K562 treated with DMSO at 1 percent for 4 hours (cell line): Measurements from ENCODE around the gene CFAP91. TPM values are rescaled to one million over a fixed set of nuclear protein-coding genes. Genes with fewer than 3 reads are reported as not detected.

Experiments used
- total RNA-seq: library from RNA; unstranded; fragments of 300-600 nt; gene quantifications from 2 replicates; pipeline ENCODE4 v1.2.3, GENCODE V29; 2022; ENCODE audit not compliant: insufficient read depth

Gene CFAP91
- total RNA-seq, result not detected in 2 replicates

DNA sequence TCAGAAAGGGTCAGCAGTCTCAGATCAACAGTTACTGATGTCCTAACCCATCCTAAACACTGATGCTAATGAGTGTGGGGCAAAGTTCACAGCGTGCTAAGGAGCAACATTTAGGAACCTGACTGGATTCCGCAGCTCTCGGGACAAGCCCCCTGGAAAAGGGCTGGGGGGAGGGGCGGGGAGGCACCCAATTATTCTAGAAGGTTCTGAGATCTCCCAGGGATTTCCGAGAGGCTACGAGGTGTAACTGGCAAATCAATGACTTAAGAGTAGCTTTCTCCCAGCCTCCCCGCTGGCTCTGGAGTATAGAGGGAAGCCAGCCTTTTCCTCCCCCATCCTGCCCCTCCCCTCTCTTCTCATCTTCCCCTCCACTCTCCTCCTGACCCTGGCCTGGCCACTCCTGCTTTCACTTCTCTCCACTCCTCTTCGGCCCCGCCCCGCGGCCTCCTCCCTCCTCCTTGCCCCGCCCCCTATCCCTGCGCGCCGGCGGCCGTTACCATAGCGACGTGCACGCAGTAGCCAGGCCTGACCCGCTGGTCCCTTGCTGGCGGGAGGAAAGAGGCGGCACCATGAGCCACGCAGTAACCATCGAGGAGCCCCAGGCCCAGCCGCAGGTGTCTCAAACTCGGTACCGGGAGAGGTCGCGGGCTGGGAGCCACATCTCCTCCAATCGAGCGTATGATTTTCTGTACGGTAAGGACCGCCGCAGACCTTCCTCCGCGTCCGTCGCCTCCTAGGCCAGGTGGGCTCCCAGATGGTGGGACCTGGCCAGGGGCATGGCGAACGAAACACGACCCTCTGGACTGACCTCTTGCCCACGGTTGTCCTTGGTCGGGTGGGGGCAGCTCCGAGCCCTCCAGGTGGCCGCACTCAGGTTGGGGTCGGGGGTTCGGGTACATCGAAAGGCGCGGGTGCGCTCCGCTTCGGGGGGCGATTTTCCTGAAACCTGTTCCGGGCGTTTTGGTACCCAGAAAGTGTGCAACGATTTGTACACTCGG lies at the start of gene CFAP91:
CFAP91 (plus strand) TSS at position 493 of the 998 bp plus-strand sequence; CDS start at position 570, 77 bp downstream.

DNA sequence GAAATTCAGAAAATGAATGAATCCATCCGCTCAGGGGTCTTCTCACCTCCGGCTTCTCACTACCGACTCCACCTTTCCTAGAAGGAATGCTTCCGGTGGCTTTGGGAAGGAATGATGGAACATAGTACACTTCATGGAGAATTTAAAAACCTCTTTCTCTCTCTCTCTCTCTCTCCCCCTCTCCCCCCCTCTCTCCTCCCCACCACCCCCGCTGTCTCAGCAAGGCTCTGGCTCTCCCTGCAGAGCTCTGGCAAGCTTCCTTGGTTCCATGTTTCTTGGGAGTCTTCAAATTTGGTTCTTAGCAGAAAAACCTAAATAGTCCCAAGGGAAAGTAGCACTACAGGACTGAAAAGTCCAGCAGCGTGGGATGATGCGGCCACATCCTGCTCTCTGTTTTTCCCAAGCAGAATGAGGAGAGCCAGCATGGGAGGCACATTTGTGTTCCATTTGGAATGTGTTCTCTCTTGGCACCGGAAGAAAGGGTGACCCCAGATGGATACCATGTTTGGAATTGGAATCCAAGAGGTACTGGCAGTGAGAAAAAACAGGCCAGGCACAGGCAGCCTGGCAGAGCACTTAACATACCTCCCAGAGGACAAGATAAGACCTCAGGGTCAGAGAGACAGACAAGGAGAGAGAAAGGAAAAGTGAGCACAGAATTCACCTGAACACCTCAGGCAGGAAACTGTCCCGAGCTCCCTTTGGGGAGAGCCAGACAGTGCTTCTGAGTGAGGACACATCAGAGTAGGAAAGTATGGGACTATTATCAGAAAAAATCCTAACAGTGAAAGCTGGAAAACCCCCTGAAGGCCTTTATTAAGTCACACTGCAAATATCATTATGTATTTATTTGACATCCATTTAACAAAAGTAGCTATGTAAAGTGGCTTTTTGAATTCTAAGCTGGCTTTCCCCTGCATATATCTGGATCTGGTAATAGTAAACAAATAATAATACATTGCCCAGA lies 42.1 kb upstream of the CFAP91 start, which contains the start of gene POPDC2:
POPDC2 (minus strand) TSS at position 116 of the 967 bp plus-strand sequence. CDS start 166 bp downstream, outside the sequence.

DNA sequence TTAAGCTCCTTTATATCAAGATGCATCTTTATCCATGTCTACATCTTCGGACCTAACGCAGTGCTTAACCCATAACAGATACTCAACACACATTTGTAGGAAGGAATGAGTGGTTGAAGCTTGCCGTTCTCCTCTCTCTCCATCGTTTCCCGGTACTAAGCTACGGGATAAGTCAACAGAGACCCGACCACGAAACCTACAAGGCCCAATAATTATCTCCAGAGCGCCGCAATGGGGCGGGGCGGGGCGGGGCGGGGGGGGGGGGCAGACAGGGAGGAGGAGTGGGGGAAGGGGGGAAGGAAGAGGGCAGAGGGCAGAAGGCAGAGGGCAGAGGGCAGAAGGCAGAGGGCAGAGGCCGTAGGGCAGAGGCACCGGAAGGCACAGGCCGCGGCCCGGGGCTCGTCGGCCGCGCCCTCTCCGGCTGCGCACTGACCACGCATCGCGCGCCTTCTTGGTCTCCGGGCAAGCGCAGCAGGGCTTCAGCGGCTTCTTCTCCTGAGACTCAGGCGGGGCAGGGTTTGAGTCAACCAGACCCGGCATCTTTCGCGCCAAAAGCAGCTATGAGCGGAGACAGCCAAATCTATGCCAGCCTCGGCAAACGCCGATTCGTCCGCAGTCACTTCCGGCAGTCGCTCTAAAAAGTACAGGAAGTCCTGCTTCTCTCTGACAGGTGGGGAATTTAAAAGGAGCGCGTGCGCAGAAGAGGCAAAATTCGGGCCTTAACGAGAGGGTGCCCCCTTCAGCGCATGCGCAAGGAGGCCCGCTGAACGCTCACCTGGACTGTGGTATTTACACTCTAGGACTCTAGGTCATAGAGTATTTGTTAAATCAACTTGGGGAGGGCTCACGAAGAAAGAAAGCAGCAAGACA lies 25.8 kb upstream of the CFAP91 start, which contains the start of gene COX17:
COX17 (minus strand) TSS at position 636 of the 870 bp plus-strand sequence; CDS start at position 540, 96 bp downstream.

Other genes starting within 250 kb of the CFAP91 start
- gene TMEM39A, start 239.4 kb upstream of the CFAP91 start, total RNA-seq, result 18.0 and 19.0 TPM in 2 replicates
- gene POGLUT1, start 234.1 kb upstream of the CFAP91 start, total RNA-seq, result 5.8 and 6.4 TPM in 2 replicates
- gene TIMMDC1, start 204.5 kb upstream of the CFAP91 start, total RNA-seq, result 50.2 and 55.5 TPM in 2 replicates
- 22.6 TPM in 2 replicates for gene CD80, start 143.4 kb upstream of the CFAP91 start, total RNA-seq
- gene ADPRH, start 123.5 kb upstream of the CFAP91 start, total RNA-seq, result 2.6 and 2.8 TPM in 2 replicates
- gene PLA1A, start 105.1 kb upstream of the CFAP91 start, total RNA-seq, result not detected in 2 replicates
- 0.73 TPM in 1 of 2 replicates, not detected in the other for gene POPDC2, start 42.4 kb upstream of the CFAP91 start, total RNA-seq
- 41.7 and 51.3 TPM in 2 replicates for gene COX17, start 25.6 kb upstream of the CFAP91 start, total RNA-seq
- not detected in 2 replicates for gene NR1I2, start 79.1 kb downstream of the CFAP91 start, total RNA-seq